GM19438 (cell line): ENCODE data around the gene VPS13D.
"Not testable (repeated sequence)": the region's sequence is repeated elsewhere in the genome, so short reads cannot be mapped to it uniquely, and the experiment has no call there.

ENCODE experiments used
- ATAC-seq: cut with Tn5 transposase; IDR thresholded peaks from one replicate; pipeline ENCODE4 v1.9.1; 2021; ENCODE audit warnings: low read depth; ENCODE audit not compliant: unreplicated experiment

The VPS13D gene

GRCh38 chr1:12441414-12442105, 211.7 kb downstream of the VPS13D start:
- ATAC-seq, result no peak

- ATAC-seq, result no peak
Observed at GRCh38 chr1:12442217-12442616, 212.4 kb downstream of the VPS13D start.

DNA sequence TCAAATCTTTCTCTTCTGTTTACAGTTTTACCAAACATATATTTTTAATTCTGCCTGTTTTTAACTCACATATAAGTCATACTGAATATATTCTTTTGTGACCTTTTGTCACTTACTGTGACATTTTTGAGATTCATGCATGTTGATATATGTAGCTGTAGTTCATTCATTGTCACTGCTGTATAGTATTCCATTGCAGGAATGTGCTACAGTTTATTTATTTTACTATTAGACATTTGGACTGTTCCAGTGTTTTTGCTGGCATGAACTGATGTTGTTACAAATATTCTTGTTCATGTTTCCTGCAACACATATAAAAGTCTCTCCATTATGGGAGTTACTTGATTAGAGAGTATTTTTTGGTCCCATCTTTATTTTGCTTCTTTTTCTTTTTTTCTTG, 213.3 kb downstream of the VPS13D start:
- ATAC-seq, result no peak

DNA sequence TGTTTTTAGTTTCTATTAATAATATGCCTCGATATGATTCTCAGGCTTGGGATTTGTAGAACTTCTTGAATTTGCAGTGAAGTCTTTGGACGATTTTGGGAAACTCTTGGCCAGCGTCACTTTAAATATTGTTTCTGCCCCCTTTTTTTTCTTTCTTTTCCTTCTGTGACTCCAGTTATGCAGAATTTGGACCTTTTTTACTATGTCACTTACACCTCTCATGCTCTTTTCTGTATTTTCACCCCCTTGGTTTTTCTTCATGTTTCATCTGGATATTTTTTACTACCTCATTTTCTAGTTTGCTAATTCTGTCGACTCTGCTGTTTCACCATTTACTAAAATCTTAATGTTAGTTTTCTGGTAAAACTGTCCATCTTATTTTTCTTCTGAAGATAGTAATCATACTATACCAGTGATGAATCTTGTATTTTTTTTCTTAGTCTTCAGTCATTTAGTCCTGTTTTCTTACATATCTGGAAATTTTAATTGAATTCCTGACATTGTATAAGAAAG, 214.6 kb downstream of the VPS13D start:
- no peak for ATAC-seq

DNA sequence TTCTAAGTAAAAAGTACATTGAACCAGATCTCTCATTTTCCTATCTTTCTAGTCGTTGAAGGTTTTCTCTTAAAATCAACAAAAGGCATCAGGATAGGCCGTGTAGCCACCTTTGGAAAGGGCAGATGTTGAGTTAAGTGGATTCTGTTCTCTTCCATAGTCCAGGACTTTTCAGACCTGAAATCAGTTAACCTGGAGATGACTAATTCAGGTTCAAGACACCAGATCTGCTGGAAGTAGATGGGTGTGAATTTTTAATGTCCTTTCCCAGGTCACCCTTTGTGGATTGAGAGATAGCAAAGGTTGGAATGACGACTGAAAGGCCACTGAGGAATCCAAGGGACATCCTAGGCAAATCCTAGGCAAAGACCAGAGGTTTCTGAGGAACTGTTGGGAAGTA, 215.4 kb downstream of the VPS13D start:
- ATAC-seq, result no peak

DNA sequence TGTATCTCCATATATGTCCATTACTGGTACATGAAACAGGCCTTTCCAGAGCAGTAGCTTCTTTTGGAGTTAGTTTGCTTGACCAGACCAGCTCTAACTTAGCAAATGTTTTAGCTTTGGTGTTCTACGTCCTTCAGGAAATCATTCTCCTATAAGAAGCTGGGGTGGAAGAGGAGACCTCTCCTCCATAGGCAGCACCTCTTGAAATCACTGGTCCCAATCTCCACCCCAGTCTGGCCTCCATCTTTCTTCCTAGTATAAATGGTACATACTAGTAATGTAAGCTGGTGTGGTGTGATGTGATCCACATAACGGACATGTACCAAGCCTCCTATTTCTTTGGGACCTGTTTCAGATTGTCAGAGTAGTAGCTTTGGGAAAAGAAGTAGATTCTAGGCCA, 216.8 kb downstream of the VPS13D start:
- ATAC-seq, result no peak

GRCh38 chr1:12447307-12447706, 217.5 kb downstream of the VPS13D start:
- no peak for ATAC-seq

- ATAC-seq, result no peak
Observed at GRCh38 chr1:12447849-12448312, 218.1 kb downstream of the VPS13D start.

GRCh38 chr1:12448746-12449177, 218.9 kb downstream of the VPS13D start:
- no peak for ATAC-seq

- no peak for ATAC-seq
Observed at GRCh38 chr1:12450090-12450755, 220.4 kb downstream of the VPS13D start.

DNA sequence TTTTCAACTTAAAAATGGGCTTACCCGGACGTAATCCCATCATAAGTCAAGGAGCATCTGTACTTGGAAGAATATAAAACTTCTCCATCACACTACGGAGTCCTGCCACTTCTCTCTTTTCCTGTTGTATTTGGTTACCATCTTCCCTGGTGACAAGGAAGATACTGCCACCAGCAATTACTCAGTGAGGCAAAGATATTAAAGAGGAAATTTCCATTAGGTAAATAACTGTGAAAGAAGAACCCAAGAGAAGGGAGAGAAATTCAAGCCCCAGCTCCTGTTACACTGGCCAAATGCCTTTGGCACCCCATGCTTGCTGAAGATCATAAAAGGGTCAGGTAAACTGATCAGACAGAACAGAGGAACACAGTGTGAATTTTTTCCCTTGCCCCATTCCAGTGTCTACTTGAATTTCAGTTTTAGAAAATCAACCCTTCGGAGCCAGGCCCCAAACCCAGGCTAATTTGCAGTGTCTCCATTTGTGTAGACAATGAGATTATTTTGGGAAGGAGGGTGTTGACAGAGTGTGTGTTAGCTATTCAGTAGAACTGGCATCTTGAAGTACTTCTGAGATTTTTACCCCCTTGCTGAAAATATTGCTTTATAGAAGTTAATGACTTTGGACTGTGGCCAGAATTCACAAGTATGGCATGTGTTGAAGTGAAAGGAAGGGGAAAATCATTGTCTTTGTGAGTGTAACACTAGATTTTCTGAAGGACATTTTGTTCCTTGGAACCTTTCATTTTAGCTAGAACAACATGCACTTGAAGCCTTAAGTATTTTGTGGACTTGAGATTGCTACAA, 221.1 kb downstream of the VPS13D start:
- no peak for ATAC-seq

DNA sequence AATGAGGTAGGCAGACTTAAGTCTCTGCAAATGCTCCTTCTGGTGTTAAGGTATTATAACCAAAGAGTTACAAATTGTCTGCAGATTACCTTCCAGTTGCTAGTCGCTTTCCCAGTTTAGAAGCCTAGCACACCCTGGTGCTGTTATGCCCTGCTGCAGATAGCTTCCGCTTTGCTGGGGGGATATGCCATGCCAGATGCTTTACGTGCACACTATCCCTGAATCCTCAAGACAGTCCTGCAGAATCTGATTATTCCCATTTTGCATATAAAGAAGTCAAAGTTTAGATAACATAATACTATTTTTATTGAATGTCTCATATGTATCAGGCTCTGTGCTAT, 221.7 kb downstream of the VPS13D start:
- no peak for ATAC-seq

GRCh38 chr1:12452262-12452661, 222.4 kb downstream of the VPS13D start:
- ATAC-seq, result no peak

DNA sequence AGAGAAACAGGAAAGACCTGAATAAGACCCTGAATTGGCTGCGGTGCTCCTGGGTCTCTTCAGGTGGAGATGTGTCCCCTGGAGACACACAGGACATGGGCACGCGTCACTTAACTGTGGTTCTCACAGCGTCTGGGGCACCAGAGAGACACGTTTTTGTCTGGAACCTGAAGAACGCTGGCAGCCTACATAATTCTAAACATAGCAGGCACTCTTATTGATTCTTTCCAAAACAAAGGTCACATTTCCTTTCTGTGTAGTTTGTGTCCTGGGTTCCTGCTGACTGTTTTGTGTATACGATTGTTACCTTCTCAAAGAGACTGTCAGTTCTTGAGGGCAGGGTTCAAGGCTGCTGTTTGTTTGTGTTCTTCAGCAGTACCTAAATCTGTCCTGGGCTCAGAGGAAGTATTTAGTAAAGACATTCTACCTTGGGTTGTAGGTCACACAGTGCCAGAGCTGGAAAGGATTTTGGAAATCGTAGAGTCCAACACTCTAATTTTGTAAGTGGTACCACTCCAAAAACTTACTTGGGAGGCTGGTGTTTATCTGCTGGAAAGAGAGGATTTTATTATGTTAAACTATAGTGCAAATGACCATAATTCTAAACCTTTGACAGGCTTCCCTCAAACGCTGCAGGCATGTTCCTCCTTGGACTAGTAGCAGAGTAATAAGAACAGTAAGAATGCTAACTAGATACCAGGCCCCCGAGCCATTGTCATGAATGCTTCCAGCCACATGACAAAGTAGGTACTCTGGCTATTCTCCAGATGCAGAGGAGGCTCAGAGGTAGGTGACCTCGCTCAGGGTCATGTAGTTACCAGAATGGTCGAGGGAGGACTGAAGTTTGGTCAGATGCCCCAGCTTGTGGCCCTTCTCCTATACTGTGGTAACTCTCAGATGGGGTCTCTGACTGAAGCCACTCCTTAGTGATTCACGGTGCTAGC, 223.8 kb downstream of the VPS13D start:
- ATAC-seq, result no peak

GRCh38 chr1:12454406-12455391, 224.9 kb downstream of the VPS13D start:
- no peak for ATAC-seq

- not testable (repeated sequence) for ATAC-seq
Observed at GRCh38 chr1:12456081-12456480, 226.3 kb downstream of the VPS13D start.

- no peak for ATAC-seq
Observed at GRCh38 chr1:12456979-12457378, 227.1 kb downstream of the VPS13D start.

- no peak for ATAC-seq
Observed at GRCh38 chr1:12457771-12458170, 227.9 kb downstream of the VPS13D start.

GRCh38 chr1:12458571-12458970, 228.7 kb downstream of the VPS13D start:
- no peak for ATAC-seq
